Spleen (tissue), 11 donors: ENCODE measurements around the gene TBC1D3I. TPM values are rescaled to one million over a fixed set of nuclear protein-coding genes. Genes with fewer than 3 reads are reported as not detected.
A peak's percentile ranks its signal among the peaks of the same experiment; 100 is the strongest.
"Not testable (repeated sequence)": the region's sequence is repeated elsewhere in the genome, so short reads cannot be mapped to it uniquely, and the experiment has no call there.

Experiments
- DNase-seq: peaks from one replicate; pipeline ENCODE4 v3.0.0-alpha.2; 2020
- H3K27ac ChIP-seq, 8 donors: fragments of 200-600 bp; sonication (generic) in 7 of 8; 1 replicate in 4 of 8; 2 replicates in 4 of 8; pipeline versions ENCODE4 v1.5.0 to v1.8.0; 2016 to 2021; ENCODE audit warnings: inconsistent platforms in 4 of 8, mild to moderate bottlenecking in 4 of 8, moderate library complexity in 1 of 8
- H3K27me3 ChIP-seq, 7 donors: fragments of 200-600 bp; sonication (generic) in 6 of 7; replicated peaks in 1 of 7; 1 replicate in 4 of 7; 2 replicates in 3 of 7; pipeline versions ENCODE4 v1.5.0 to v1.8.0; 2016 to 2021; ENCODE audit warnings: inconsistent platforms in 3 of 7, mild to moderate bottlenecking in 1 of 7
- H3K36me3 ChIP-seq, 6 donors: fragments of 200-600 bp; sonication (generic) in 5 of 6; 1 replicate in 4 of 6; 2 replicates in 2 of 6; pipeline versions ENCODE4 v1.5.0 to v1.8.0; 2016 to 2021; ENCODE audit warnings: inconsistent platforms in 2 of 6
- H3K4me1 ChIP-seq, 6 donors: fragments of 200-600 bp; sonication (generic) in 5 of 6; 1 replicate in 3 of 6; 2 replicates in 3 of 6; pipeline versions ENCODE4 v1.5.0 to v1.8.0; 2016 to 2021; ENCODE audit warnings: inconsistent platforms in 3 of 6
- H3K4me3 ChIP-seq, 8 donors: fragments of 200-600 bp; sonication (generic) in 7 of 8; 1 replicate in 4 of 8; 2 replicates in 4 of 8; pipeline versions ENCODE4 v1.5.0 to v1.8.0; 2016 to 2021; ENCODE audit warnings: inconsistent platforms in 4 of 8, mild to moderate bottlenecking in 4 of 8, moderate library complexity in 2 of 8
- H3K9me3 ChIP-seq, 8 donors: fragments of 200-600 bp; sonication (generic) in 7 of 8; 1 replicate in 4 of 8; 2 replicates in 4 of 8; pipeline versions ENCODE4 v1.5.0 to v1.8.0; 2016 to 2021; ENCODE audit warnings: inconsistent platforms in 4 of 8
- POLR2A ChIP-seq, 3 donors: fragments of 450-650 bp; IDR thresholded peaks; one replicate each; pipeline ENCODE4 v1.5.1; 2017; ENCODE audit warnings: antibody characterized with exemption in 3 of 3, mild to moderate bottlenecking in 1 of 3
- POLR2AphosphoS5 ChIP-seq, 3 donors: sonication (generic); formaldehyde crosslinking; IDR thresholded peaks; one replicate each; pipeline ENCODE4 v1.5.1; 2017; ENCODE audit warnings: antibody characterized with exemption in 3 of 3
- WGBS, 5 donors: extraction: QIAGEN DNeasy Blood & Tissue Kit in 3 of 5; methylation state at CpG; one replicate each; pipeline versions ENCODE4 v1.1.5 to v1.1.7; 2013 to 2018; 5-methylcytosine and 5-hydroxymethylcytosine counted together
- intact Hi-C: fragments of 100-400 bp; cut with DNase I; formaldehyde crosslinking; loops from one replicate; pipeline ENCODE4 v1.15.0; 2023; ENCODE audit warnings: low total_unique reads
- polyA plus RNA-seq, 3 donors: library from polyadenylated mRNA; stranded (reverse); fragments of 200-250 nt; gene quantifications; one replicate each; pipeline ENCODE4 v1.2.1, GENCODE V29; 2013
- total RNA-seq, 7 donors: library from RNA; depleted of rRNA in 3 of 7; stranded (reverse); fragments of >200 nt in 3 of 7; fragmentation: NEBNext Ultra II Directional in 4 of 7; extraction: Animal tissue kit (Norgen Biotek cat#: 25700) in 4 of 7; gene quantifications; one replicate each; pipeline versions ENCODE4 v1.1.0 to v1.2.1, GENCODE V29; 2016 to 2021
- TF ChIP-seq, protein P1 (sequence below), 11 experiments: fragments of 200-600 bp in 7 of 11; fragments of 450-650 bp in 4 of 11; sonication (generic) in 4 of 11; IDR thresholded peaks in 8 of 11; conservative IDR thresholded peaks in 3 of 11; 1 replicate in 7 of 11; 2 replicates in 4 of 11; pipeline versions ENCODE4 v1.4.0 to v1.8.0; 2016 to 2021; ENCODE audit warnings: antibody characterized with exemption in 11 of 11, inconsistent platforms in 4 of 11, mild to moderate bottlenecking in 1 of 11
- donor health status: healthy with polysubstance abuse.
- donor health status: DM: no; HTN: no; CAD: no; lungs with moderate emphysema.
- donor health status: DM: no; HTN: no; CAD: no.
- donor health status: Bipolar disorder and iron deficiency.
- donor health status: healthy.
- donor health status: DM: no; HTN: no; CAD: no.
- donor health status: DM: yes; HTN: yes; CAD: no.

Gene TBC1D3I
- total and polyA plus RNA-seq, 10 donors, result 0.10 to 1.1 (median 0.36) TPM; not detected in 2

DNA sequence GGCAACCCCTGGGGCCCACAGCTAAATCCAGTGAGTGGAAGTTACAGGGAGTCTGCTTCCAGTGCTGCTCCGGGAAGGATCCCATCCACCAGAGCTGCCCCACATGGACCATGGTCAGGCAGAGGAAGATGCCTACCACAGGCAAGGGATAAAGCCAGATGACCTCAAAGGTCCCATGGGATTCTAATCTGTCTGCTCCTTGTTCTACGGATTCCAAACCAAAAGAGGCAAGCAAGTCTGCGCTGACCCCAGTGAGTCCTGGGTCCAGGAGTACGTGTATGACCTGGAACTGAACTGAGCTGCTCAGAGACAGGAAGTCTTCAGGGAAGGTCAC lies 52.1 kb downstream of the TBC1D3I start:
- peak overlapping the region in 2 of 8 donors; percentile 0 to 40 for H3K4me3 ChIP-seq
- 45 to 78% (median 46%) methylated on average over 3 to 4 of the region's 4 CpGs for WGBS, 5 donors
- no peak for DNase-seq
- H3K27me3 ChIP-seq, result peaks cover 0 to 11% (median 0%) of the 10 kb centered on the region in 7 donors
- H3K36me3 ChIP-seq, result no peaks in the 10 kb centered on the region
- no peaks in the 10 kb centered on the region for H3K9me3 ChIP-seq
- H3K4me1 ChIP-seq, result peaks cover 0 to 69% (median 33%) of the 10 kb centered on the region in 6 donors
- peak overlapping the region in 7 of 8 donors; percentile 38 to 79 (median 51) for H3K27ac ChIP-seq
- TF ChIP-seq, protein P1, sequence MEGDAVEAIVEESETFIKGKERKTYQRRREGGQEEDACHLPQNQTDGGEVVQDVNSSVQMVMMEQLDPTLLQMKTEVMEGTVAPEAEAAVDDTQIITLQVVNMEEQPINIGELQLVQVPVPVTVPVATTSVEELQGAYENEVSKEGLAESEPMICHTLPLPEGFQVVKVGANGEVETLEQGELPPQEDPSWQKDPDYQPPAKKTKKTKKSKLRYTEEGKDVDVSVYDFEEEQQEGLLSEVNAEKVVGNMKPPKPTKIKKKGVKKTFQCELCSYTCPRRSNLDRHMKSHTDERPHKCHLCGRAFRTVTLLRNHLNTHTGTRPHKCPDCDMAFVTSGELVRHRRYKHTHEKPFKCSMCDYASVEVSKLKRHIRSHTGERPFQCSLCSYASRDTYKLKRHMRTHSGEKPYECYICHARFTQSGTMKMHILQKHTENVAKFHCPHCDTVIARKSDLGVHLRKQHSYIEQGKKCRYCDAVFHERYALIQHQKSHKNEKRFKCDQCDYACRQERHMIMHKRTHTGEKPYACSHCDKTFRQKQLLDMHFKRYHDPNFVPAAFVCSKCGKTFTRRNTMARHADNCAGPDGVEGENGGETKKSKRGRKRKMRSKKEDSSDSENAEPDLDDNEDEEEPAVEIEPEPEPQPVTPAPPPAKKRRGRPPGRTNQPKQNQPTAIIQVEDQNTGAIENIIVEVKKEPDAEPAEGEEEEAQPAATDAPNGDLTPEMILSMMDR (IDR thresholded peaks at IDR 0.05 in 8 of 11, conservative IDR thresholded peaks at IDR 0.05 in 3 of 11), result no peak
- TF ChIP-seq POLR2A (IDR thresholded peaks at IDR 0.05) (no peak), POLR2AphosphoS5 (IDR thresholded peaks at IDR 0.05) (no peak)
- intact Hi-C loops, result no loop called here

DNA sequence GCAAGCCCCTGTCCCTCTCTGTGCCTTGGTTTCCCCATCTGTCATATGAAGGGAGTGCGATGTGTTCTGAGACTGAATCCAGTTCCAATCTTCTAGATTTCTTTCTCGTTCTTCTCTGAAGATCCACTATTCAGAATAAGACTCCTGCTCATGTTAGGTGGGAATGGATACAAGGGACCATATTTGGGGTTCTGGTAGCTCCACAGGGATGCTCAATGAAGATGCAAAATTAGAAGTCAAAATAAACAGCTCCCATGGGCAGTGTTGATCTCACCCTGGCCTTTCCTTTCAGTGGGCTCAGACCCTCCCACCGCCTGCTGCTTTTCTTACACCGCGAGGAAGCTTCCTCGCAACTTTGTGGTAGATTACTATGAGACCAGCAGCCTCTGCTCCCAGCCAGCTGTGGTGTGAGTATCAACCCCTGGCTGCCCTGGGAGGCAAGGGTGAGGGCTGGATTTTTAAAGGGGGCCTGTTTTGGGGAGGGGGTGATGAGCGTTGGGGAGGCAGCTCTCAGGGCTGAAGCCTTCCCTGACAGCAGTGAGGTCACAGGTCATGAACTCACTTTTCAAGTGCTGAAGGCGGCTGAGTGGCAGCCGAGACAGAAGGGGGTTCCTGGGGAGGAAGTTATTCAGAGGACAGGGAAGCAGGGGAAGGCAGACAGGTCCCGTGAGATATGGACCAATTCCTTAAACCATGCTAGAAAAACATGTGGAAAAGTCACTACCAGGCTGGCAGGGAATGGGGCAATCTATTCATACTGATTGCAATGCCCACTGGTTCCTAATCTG lies 52.7 kb downstream of the TBC1D3I start:
- peak; percentile 76 for DNase-seq
- Histone ChIP-seq H3K27ac (peak overlapping the region in 7 of 8 donors; percentile 38 to 79 (median 51)), H3K27me3 (peaks cover 0 to 11% (median 0%) of the 10 kb centered on the region in 7 donors), H3K4me3 (peak overlapping the region in 2 of 8 donors; percentile 0 to 40), H3K4me1 (peaks cover 0 to 71% (median 33%) of the 10 kb centered on the region in 6 donors)
- WGBS, 5 donors, result 29 to 49% (median 40%) methylated on average over 5 to 10 of the region's 10 CpGs
- intact Hi-C loops, H3K9me3 ChIP-seq, H3K36me3 ChIP-seq: not testable (repeated sequence)

DNA sequence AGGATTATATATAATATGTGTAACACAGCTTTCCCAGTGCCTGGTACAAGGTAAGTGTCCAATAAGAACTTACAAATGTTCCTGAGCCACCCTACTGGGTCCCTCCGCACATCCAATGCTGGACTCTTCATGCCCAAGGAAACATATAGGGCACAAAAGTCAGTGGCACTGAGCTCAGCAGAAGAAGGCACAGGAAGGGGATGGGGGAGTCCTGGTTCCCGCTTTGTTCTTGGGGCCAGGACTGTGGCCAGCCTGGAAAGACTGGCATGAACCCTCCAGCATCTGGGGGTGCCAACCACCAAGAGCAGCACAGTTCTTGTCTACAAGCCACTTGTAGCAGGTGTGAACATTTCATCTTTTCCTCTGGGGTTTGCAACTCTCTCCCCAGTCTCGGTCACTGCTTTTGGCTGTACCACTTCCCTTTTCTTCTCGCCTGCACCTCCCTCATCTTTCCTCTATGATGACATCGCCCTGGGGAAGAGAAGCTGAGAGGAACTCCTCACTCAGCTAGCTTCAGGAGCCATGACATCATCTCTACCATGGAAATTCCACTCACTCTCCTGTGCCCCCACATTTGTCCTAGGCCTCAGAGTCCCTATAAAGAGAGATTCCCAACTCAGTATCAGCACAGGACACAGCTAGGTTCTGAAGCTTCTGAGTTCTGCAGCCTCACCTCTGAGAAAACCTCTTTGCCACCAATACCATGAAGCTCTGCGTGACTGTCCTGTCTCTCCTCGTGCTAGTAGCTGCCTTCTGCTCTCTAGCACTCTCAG lies 53.7 kb downstream of the TBC1D3I start, which contains the start of gene CCL4L2:
TSS of gene CCL4L2 (plus strand) at position 625 of the 773 bp plus-strand sequence.
- WGBS, 5 donors, result 26 to 52% (median 42%) methylated on average over 4 to 7 of the region's 7 CpGs
- intact Hi-C loops, H3K9me3 ChIP-seq, H3K36me3 ChIP-seq: not testable (repeated sequence)
- Histone ChIP-seq H3K27me3 (peaks cover 0 to 11% (median 0%) of the 10 kb centered on the region in 7 donors), H3K4me1 (peaks cover 0 to 75% (median 33%) of the 10 kb centered on the region in 6 donors), H3K27ac (peak within 1 kb of the TSS in 7 of 8 donors; percentile 39 to 79 (median 70)), H3K4me3 (peak within 1 kb of the TSS in 2 of 8 donors; percentile 0 to 40)
- peak; percentile 78 for DNase-seq
- peak in 1 of 3 donors; percentile 35 for TF ChIP-seq POLR2AphosphoS5 (IDR thresholded peaks at IDR 0.05)

DNA sequence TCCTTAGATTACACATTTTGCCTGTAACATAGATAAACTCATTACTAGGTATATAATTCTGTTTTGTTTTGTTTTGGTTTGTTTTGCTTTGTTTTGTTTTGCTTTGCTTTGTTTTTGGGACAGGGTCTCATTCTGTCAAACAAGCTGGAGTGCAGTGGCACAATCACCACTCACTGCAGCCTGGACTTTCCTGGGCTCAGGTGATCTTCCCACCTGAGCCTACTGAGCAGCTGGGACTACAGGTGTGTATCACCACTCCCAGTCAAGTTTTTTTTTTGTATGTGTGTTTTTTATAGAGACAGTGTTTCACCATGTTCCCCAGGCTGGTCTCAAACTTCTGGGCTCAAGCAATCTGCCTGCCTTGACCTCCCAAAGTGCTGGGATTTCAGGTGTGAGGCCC lies 54.8 kb downstream of the TBC1D3I start:
- no peak for DNase-seq
- intact Hi-C loops, result no loop called here
- Histone ChIP-seq H3K4me3 (no peak overlapping the region), H3K4me1 (peaks cover 0 to 66% (median 27%) of the 10 kb centered on the region in 6 donors), H3K27me3 (peaks cover 0 to 11% (median 0%) of the 10 kb centered on the region in 7 donors), H3K36me3 (no peaks in the 10 kb centered on the region), H3K9me3 (no peaks in the 10 kb centered on the region), H3K27ac (no peak overlapping the region)
- TF ChIP-seq POLR2AphosphoS5 (IDR thresholded peaks at IDR 0.05) (no peak), POLR2A (IDR thresholded peaks at IDR 0.05) (no peak)
- TF ChIP-seq, protein P1 (IDR thresholded peaks at IDR 0.05 in 8 of 11, conservative IDR thresholded peaks at IDR 0.05 in 3 of 11), result no peak

DNA sequence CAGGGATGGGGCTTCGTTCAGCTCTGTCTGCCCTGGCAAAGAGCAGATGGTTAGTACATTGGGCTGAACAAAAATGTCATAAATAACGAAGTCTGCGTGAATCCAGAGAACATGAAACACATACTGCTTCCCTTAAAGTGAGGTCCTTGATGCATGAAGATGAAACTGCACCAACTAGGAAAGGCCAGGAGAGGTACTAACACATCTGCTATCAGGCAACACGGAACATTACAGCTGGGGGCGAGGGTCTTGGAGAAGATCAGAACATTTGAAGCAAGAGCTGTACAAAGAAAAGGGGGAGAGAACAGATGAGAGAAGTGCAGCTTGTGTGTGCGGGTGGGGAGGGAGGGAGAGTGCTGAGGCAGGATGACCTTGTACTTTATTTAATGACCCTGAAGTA lies 57.0 kb downstream of the TBC1D3I start:
- H3K27me3 ChIP-seq, H3K9me3 ChIP-seq, H3K27ac ChIP-seq, H3K4me3 ChIP-seq, H3K36me3 ChIP-seq, intact Hi-C loops, DNase-seq: not testable (repeated sequence)
- H3K4me1 ChIP-seq, result peaks cover 0 to 62% (median 31%) of the 10 kb centered on the region in 6 donors
- WGBS, 5 donors, result 66 to 76% (median 72%) methylated on average over 6 of the region's 6 CpGs

DNA sequence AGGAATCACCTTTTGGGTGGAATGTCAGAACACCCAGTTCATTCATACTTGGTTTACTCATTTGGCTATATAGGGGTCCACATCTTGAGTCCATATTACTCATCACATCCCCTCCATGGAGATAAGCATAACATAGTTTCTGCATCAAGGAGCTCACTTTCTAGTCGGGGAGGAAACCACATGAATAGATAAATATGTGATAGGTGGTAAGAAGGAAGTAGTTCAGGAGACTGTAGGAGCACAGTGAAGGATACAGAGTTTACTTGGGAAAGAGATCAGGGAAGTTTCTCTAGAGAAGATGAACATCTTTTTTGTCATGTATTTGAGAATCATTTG lies 57.9 kb downstream of the TBC1D3I start:
- WGBS, 5 donors, result 10 to 27% (median 22%) methylated on average over 1 of the region's 1 CpG
- intact Hi-C loops, H3K36me3 ChIP-seq, H3K27me3 ChIP-seq, H3K27ac ChIP-seq, H3K4me3 ChIP-seq, H3K9me3 ChIP-seq, DNase-seq: not testable (repeated sequence)
- peaks cover 0 to 62% (median 36%) of the 10 kb centered on the region in 6 donors for H3K4me1 ChIP-seq
